Amniotic epithelial cell (primary cell): ENCODE measurements around the gene FMC1.

Experiments
- DNase-seq: peaks from one replicate; pipeline ENCODE4 v3.0.0-alpha.2; 2010; ENCODE audit warnings: low read depth

FMC1 gene

GRCh38 chr7:139374246-139374645, 33.1 kb downstream of the FMC1 start:
- no peak for DNase-seq

- no peak for DNase-seq
These were observed 41.3 kb downstream of the FMC1 start for GRCh38 chr7:139382439-139382838.

- DNase-seq, result no peak
These were observed 43.5 kb downstream of the FMC1 start for GRCh38 chr7:139384611-139385010.

- no peak for DNase-seq
These were observed 46.5 kb downstream of the FMC1 start for GRCh38 chr7:139387594-139387993.

- DNase-seq, result no peak
These were observed 48.0 kb downstream of the FMC1 start for GRCh38 chr7:139389091-139389490.

- no peak for DNase-seq
These were observed 48.6 kb downstream of the FMC1 start for GRCh38 chr7:139389774-139390173.

GRCh38 chr7:139393621-139394211, 52.6 kb downstream of the FMC1 start:
- no peak for DNase-seq

GRCh38 chr7:139394540-139394939, 53.4 kb downstream of the FMC1 start:
- DNase-seq, result no peak
